ENCODE results near the gene YAP1.

YAP1 gene

GRCh38 chr11:102111011-102111786 lies 952 bp downstream of the YAP1 start:
- peak overlapping the region in 1 of 2 donors; percentile 19 for H3K27ac Mint-ChIP-seq
- peaks cover 17% of the 10 kb centered on the region for H3K4me1 Mint-ChIP-seq
- H3K9me3 Mint-ChIP-seq = no peaks in the 10 kb centered on the region
- H3K27me3 Mint-ChIP-seq = peaks cover 61% of the 10 kb centered on the region
- peak overlapping the region; percentile 74 to 75 for H3K4me3 Mint-ChIP-seq
- peak in 1 of 2 donors; percentile 20 for DNase-seq
- ATAC-seq = peak; percentile 50

GRCh38 chr11:102111787-102112508 lies 1.7 kb downstream of the YAP1 start:
- DNase-seq = peak; percentile 12 to 23
- no peak overlapping the region for H3K27ac Mint-ChIP-seq

GRCh38 chr11:102112509-102112821 lies 2.2 kb downstream of the YAP1 start:
- H3K27me3 Mint-ChIP-seq = peaks cover 64% of the 10 kb centered on the region
- no peaks in the 10 kb centered on the region for H3K9me3 Mint-ChIP-seq
- no peak overlapping the region for H3K27ac Mint-ChIP-seq
- H3K4me3 Mint-ChIP-seq = peak overlapping the region in 1 of 2 donors; percentile 35
- DNase-seq (no peak), ATAC-seq (no peak)
- H3K4me1 Mint-ChIP-seq = peaks cover 17% of the 10 kb centered on the region

More at GRCh38 chr11:102111787-102112508, 1.7 kb downstream of the YAP1 start:
- peak; percentile 81 for ATAC-seq
- Mint-ChIP-seq H3K4me3 (peak overlapping the region; percentile 74 to 75), H3K9me3 (no peaks in the 10 kb centered on the region), H3K27me3 (peaks cover 67% of the 10 kb centered on the region), H3K4me1 (peaks cover 17% of the 10 kb centered on the region)

- Mint-ChIP-seq H3K27me3 (peaks cover 64% of the 10 kb centered on the region), H3K4me1 (peaks cover 17% of the 10 kb centered on the region), H3K4me3 (no peak overlapping the region), H3K27ac (no peak overlapping the region), H3K9me3 (no peaks in the 10 kb centered on the region)
- no peak for DNase-seq
- no peak for ATAC-seq
These were observed 3.8 kb downstream of the YAP1 start for GRCh38 chr11:102114032-102114431.

- H3K4me1 Mint-ChIP-seq = peaks cover 7% of the 10 kb centered on the region
- no peak overlapping the region for H3K4me3 Mint-ChIP-seq
- H3K27me3 Mint-ChIP-seq = peaks cover 58% of the 10 kb centered on the region
- no peak for ATAC-seq
- H3K27ac Mint-ChIP-seq = no peak overlapping the region
- no peak for DNase-seq
- H3K9me3 Mint-ChIP-seq = no peaks in the 10 kb centered on the region
These were observed 5.3 kb downstream of the YAP1 start for GRCh38 chr11:102115557-102115956.

GRCh38 chr11:102116453-102117205 lies 6.4 kb downstream of the YAP1 start:
- no peak for ATAC-seq
- DNase-seq = no peak
- no peaks in the 10 kb centered on the region for H3K9me3 Mint-ChIP-seq
- H3K4me3 Mint-ChIP-seq = no peak overlapping the region
- H3K27ac Mint-ChIP-seq = no peak overlapping the region
- H3K27me3 Mint-ChIP-seq = peaks cover 57% of the 10 kb centered on the region
- peaks cover 5% of the 10 kb centered on the region for H3K4me1 Mint-ChIP-seq

- ATAC-seq (no peak), DNase-seq (no peak)
- Mint-ChIP-seq H3K27me3 (peaks cover 56% of the 10 kb centered on the region), H3K9me3 (no peaks in the 10 kb centered on the region), H3K4me1 (no peaks in the 10 kb centered on the region), H3K27ac (no peak overlapping the region), H3K4me3 (no peak overlapping the region)
These were observed 7.3 kb downstream of the YAP1 start for GRCh38 chr11:102117472-102118113.

GRCh38 chr11:102118937-102119336 lies 8.7 kb downstream of the YAP1 start:
- Mint-ChIP-seq H3K4me3 (no peak overlapping the region), H3K27me3 (peaks cover 53% of the 10 kb centered on the region), H3K9me3 (no peaks in the 10 kb centered on the region), H3K27ac (no peak overlapping the region), H3K4me1 (no peaks in the 10 kb centered on the region)
- ATAC-seq (no peak), DNase-seq (no peak)

GRCh38 chr11:102119997-102120396 lies 9.8 kb downstream of the YAP1 start:
- Mint-ChIP-seq H3K27me3 (peaks cover 52% of the 10 kb centered on the region), H3K4me3 (no peak overlapping the region), H3K27ac (no peak overlapping the region), H3K9me3 (no peaks in the 10 kb centered on the region), H3K4me1 (no peaks in the 10 kb centered on the region)
- no peak for DNase-seq
- ATAC-seq = no peak

- ATAC-seq = no peak
- DNase-seq = no peak
- peaks cover 47% of the 10 kb centered on the region for H3K27me3 Mint-ChIP-seq
- H3K27ac Mint-ChIP-seq = no peak overlapping the region
- no peaks in the 10 kb centered on the region for H3K4me1 Mint-ChIP-seq
- no peaks in the 10 kb centered on the region for H3K9me3 Mint-ChIP-seq
- no peak overlapping the region for H3K4me3 Mint-ChIP-seq
These were observed 10.3 kb downstream of the YAP1 start for GRCh38 chr11:102120437-102120973.

GRCh38 chr11:102121329-102121728 lies 11.1 kb downstream of the YAP1 start:
- no peak for ATAC-seq
- DNase-seq = no peak
- Mint-ChIP-seq H3K27me3 (peaks cover 46% of the 10 kb centered on the region), H3K4me3 (no peak overlapping the region), H3K27ac (no peak overlapping the region), H3K9me3 (peaks cover 0 to 3% of the 10 kb centered on the region in 2 donors), H3K4me1 (no peaks in the 10 kb centered on the region)

- H3K27me3 Mint-ChIP-seq = no peaks in the 10 kb centered on the region
- H3K27ac Mint-ChIP-seq = no peak overlapping the region
- no peak for ATAC-seq
- H3K9me3 Mint-ChIP-seq = no peaks in the 10 kb centered on the region
- H3K4me1 Mint-ChIP-seq = no peaks in the 10 kb centered on the region
- DNase-seq = no peak
- H3K4me3 Mint-ChIP-seq = no peak overlapping the region
These were observed 24.4 kb downstream of the YAP1 start for GRCh38 chr11:102134597-102134996.

- Mint-ChIP-seq H3K9me3 (no peaks in the 10 kb centered on the region), H3K4me1 (no peaks in the 10 kb centered on the region), H3K27ac (no peak overlapping the region), H3K27me3 (no peaks in the 10 kb centered on the region), H3K4me3 (no peak overlapping the region)
- ATAC-seq = no peak
- no peak for DNase-seq
These were observed 25.0 kb downstream of the YAP1 start for GRCh38 chr11:102135256-102135655.

- DNase-seq (no peak), ATAC-seq (no peak)
- Mint-ChIP-seq H3K27me3 (peaks cover 5% of the 10 kb centered on the region), H3K4me3 (no peak overlapping the region), H3K27ac (no peak overlapping the region), H3K4me1 (no peaks in the 10 kb centered on the region), H3K9me3 (no peaks in the 10 kb centered on the region)
These were observed 28.0 kb downstream of the YAP1 start for GRCh38 chr11:102138223-102138622.

GRCh38 chr11:102138670-102139069 lies 28.4 kb downstream of the YAP1 start:
- H3K9me3 Mint-ChIP-seq = no peaks in the 10 kb centered on the region
- ATAC-seq = no peak
- H3K4me1 Mint-ChIP-seq = no peaks in the 10 kb centered on the region
- no peak overlapping the region for H3K27ac Mint-ChIP-seq
- DNase-seq = no peak
- H3K27me3 Mint-ChIP-seq = peaks cover 5% of the 10 kb centered on the region
- H3K4me3 Mint-ChIP-seq = no peak overlapping the region
